Choroid plexus epithelial cell (primary cell): ENCODE measurements around the gene ZNF23.
A peak's percentile ranks its signal among the peaks of the same experiment; 100 is the strongest.

Source experiments
- DNase-seq: peaks from one replicate; pipeline ENCODE4 v3.0.0-alpha.2; 2010; ENCODE audit warnings: low read depth
- H3K4me3 ChIP-seq: 2 replicates; pipeline ENCODE4 v1.5.1; 2011; ENCODE audit warnings: low read depth, mild to moderate bottlenecking, control low read depth, low read length, moderate library complexity
- CTCF ChIP-seq: conservative IDR thresholded peaks from 2 replicates; pipeline ENCODE4 v1.5.1; 2011; ENCODE audit warnings: low read depth, mild to moderate bottlenecking, control low read depth, inconsistent platforms, low read length, moderate library complexity

ZNF23 gene

DNA sequence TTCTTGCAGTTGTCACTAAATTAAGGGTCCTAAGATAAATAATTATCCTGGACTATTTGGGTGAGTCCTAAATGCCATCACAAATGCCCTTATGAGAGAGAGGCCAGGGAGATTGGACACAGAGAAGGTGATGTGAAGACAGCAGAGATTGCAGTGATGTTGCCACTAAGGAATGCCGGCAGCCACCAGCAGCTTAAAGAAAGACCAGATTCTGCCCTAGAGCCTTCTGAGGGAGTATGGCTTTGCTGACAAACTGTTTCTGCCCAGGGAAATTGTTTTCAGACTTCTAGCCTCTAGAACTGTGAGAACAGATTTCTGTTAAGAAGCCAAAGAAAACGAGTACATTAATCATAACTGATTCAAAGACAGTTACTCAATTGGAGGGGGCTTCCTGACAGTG lies 10.0 kb upstream of the ZNF23 start:
- no peak for DNase-seq
- TF ChIP-seq CTCF, result no peak
- H3K4me3 ChIP-seq, result no peak overlapping the region

GRCh38 chr16:71467810-71468209 lies 5.8 kb upstream of the ZNF23 start:
- no peak for TF ChIP-seq CTCF
- peak; percentile 42 for DNase-seq
- H3K4me3 ChIP-seq, result no peak overlapping the region

DNA sequence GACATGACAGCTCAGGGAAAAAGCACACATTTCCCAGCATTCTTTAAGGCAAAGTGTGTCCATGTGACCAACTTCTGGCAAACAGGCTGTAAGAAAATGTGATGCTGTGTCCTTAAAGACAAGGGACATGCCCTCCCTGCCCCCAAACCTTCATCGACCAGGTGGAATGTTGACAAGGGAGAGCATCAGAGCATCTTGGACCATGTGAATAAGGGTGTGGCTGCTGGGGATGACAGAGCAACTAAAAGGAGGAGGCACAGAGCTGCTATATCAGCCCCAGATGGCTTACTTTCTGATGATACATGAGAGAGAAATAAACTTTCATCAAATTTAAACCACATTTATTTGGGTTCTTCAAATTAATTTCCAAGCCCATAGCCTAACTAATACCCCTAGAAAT lies 2.2 kb upstream of the ZNF23 start:
- no peak overlapping the region for H3K4me3 ChIP-seq
- DNase-seq, result no peak
- TF ChIP-seq CTCF, result no peak

DNA sequence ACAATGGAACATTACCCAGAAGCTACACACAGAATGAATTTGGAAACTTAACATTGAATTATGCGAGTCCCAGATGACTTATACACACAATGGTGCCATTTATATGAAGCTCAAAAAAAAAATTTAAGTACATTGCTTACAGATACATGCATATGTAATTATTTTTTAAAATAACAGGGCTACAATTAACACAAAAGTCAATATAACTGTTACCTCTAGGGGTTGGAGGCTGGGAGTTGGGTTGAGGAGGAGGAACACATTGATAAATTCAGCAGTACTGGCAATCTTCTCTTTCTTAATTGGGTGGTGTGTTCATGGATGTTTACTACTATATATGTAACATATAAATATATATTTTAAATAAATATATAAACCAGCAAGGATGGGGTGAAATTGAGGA lies 1.1 kb downstream of the ZNF23 start:
- no peak for TF ChIP-seq CTCF
- H3K4me3 ChIP-seq, result no peak overlapping the region
- DNase-seq, result no peak

DNA sequence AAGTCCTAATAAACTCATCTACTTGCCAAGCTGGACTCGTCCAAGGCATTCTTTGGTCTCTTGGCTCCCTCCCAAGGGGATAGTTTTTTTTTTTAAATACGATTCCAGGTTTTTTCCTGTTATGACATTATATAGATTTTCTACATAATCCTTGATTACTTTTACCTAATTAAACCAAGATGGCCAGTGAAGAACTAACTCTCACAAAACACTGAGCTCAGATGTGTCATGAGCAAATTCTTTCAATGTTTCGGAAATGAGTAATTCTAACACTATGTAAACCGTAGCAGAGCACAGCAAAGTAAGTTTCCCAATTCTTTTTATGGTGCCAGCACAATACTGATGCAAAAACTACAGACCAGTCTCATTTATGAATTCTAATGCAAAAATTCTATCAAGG lies 1.8 kb downstream of the ZNF23 start:
- H3K4me3 ChIP-seq, result no peak overlapping the region
- DNase-seq, result peak; percentile 80
- no peak for TF ChIP-seq CTCF

GRCh38 chr16:71459510-71459909 lies 2.5 kb downstream of the ZNF23 start:
- TF ChIP-seq CTCF, result no peak
- H3K4me3 ChIP-seq, result no peak overlapping the region
- no peak for DNase-seq

- DNase-seq, result no peak
- H3K4me3 ChIP-seq, result no peak overlapping the region
- no peak for TF ChIP-seq CTCF
These were observed 5.2 kb downstream of the ZNF23 start for GRCh38 chr16:71456801-71457200.
